Gastroesophageal sphincter (tissue), 3 donors: ENCODE results near the gene ANKUB1.

Source experiments
- EP300 ChIP-seq: sonication (generic); formaldehyde crosslinking; IDR thresholded peaks from one replicate; pipeline ENCODE4 v1.6.1; 2017; ENCODE audit warnings: antibody characterized with exemption, mild to moderate bottlenecking
- POLR2AphosphoS5 ChIP-seq: sonication (generic); formaldehyde crosslinking; IDR thresholded peaks from one replicate; pipeline ENCODE4 v1.6.1; 2017; ENCODE audit warnings: antibody characterized with exemption
- TF ChIP-seq, protein P1 (sequence below), 4 experiments: fragments of 200-600 bp in 2 of 4; fragments of 450-650 bp in 2 of 4; sonication (generic) in 1 of 4; IDR thresholded peaks; one replicate each; pipeline ENCODE4 v1.5.1; 2017 to 2019; ENCODE audit warnings: antibody characterized with exemption in 4 of 4, mild to moderate bottlenecking in 2 of 4, moderate library complexity in 2 of 4

DNA sequence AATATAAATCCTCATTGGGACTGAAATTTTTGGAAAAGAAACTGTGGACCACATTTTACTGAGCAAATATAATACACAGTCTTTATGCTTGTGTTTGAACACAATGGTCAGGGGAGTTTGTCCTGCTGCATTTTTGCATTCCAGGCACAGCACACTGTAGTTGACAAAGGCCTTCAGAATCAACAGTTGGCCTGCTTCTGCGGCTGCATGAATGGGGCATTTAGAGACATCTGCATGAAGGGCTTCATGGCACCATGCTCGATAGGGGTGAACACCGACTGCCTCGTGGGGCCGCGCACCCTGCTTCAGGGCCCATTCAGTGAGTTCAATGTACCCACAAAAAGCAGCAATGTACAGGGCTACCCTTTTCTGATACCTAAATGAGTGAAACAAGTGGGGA, 24.6 kb downstream of the ANKUB1 start:
- TF ChIP-seq, protein P1, sequence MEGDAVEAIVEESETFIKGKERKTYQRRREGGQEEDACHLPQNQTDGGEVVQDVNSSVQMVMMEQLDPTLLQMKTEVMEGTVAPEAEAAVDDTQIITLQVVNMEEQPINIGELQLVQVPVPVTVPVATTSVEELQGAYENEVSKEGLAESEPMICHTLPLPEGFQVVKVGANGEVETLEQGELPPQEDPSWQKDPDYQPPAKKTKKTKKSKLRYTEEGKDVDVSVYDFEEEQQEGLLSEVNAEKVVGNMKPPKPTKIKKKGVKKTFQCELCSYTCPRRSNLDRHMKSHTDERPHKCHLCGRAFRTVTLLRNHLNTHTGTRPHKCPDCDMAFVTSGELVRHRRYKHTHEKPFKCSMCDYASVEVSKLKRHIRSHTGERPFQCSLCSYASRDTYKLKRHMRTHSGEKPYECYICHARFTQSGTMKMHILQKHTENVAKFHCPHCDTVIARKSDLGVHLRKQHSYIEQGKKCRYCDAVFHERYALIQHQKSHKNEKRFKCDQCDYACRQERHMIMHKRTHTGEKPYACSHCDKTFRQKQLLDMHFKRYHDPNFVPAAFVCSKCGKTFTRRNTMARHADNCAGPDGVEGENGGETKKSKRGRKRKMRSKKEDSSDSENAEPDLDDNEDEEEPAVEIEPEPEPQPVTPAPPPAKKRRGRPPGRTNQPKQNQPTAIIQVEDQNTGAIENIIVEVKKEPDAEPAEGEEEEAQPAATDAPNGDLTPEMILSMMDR (IDR thresholded peaks at IDR 0.05): no peak
- TF ChIP-seq EP300: no peak
- TF ChIP-seq POLR2AphosphoS5: no peak
